ENCODE measurements around the gene CAD. TPM values are rescaled to one million over a fixed set of nuclear protein-coding genes. Genes with fewer than 3 reads are reported as not detected.

Gene CAD
- total and polyA plus RNA-seq, 2 of the 4 experiments (the other 2 are of a cell fraction), result 12.9 to 38.7 TPM

GRCh38 chr2:27186613-27187345 lies 30.4 kb upstream of the CAD start:
- H3K79me1 ChIP-seq (ENCODE audit: low read depth in 1 of 2, low read length in 2 of 2), result no peaks in the 10 kb centered on the region
- in situ Hi-C loops (cut with MboI; ENCODE audit: low sequenced_read_pairs) (no loop called here), dilution Hi-C loops (cut with HindIII; ENCODE audit: low sequenced_read_pairs, unreplicated experiment) (no loop called here), intact Hi-C loops (cut with micrococcal nuclease) (loop anchor here (5.0 kb wide), 1 partner anchor 224 kb away; no protein-coding TSS in a partner anchor)
- no peak overlapping the region for H3K18ac ChIP-seq (ENCODE audit: low read depth, low read length)
- no peak overlapping the region for H3K9ac ChIP-seq (ENCODE audit: low read depth, low read length)
- no peak overlapping the region; the same call in 1 of the 2 replicates for H2BK20ac ChIP-seq (ENCODE audit: low read depth, low read length)
- no peak overlapping the region for H3K14ac ChIP-seq (replicated peaks; ENCODE audit: low read depth, low read length)
- H3K9me1 ChIP-seq (ENCODE audit: insufficient read depth, low read length), result no peaks in the 10 kb centered on the region
- ChIA-PET CTCF (interaction anchor here (1.0 kb wide), 1 partner anchor 17 kb away, joined by 3 read pairs; no protein-coding TSS in a partner anchor), POLR2A (ENCODE audit: unreplicated experiment) (no interaction called here)
- H3K4ac ChIP-seq (ENCODE audit: low read depth, low read length), result no peak overlapping the region
- H2BK15ac ChIP-seq (ENCODE audit: low read depth, low read length), result no peak overlapping the region
- no peak overlapping the region for H3K4me2 ChIP-seq (ENCODE audit: low read depth, low read length)
- no peak overlapping the region for H4K8ac ChIP-seq (ENCODE audit: low read depth in 2 of 2, low read length in 2 of 2)
- no peak for DNase-seq
- H4K20me1 ChIP-seq (ENCODE audit: insufficient read depth, low read length), result no peaks in the 10 kb centered on the region
- no peak overlapping the region for H3K27ac ChIP-seq (ENCODE audit: insufficient read depth, low read length)
- WGBS, 2 experiments (ENCODE audit: extremely low coverage in 2 of 2, insufficient read length in 1 of 2), result 80% methylated on average over 1 of the region's 6 CpGs; no CpG with 5 or more reads in 1 of the 2 experiments
- no peak overlapping the region for H4K91ac ChIP-seq (ENCODE audit: insufficient read depth, low read depth, low read length)
- no peak overlapping the region for H2BK5ac ChIP-seq (ENCODE audit: low read depth, low read length, poor library complexity, severe bottlenecking)
- no peak overlapping the region for H2AK5ac ChIP-seq (ENCODE audit: low read depth, low read length)
- H4K5ac ChIP-seq (ENCODE audit: low read depth, low read length), result no peak overlapping the region
- BruUV-seq (replicated peaks), result no TSS peak
- H3K36me3 ChIP-seq (ENCODE audit: control insufficient read depth, insufficient read depth, low read length), result no peaks in the 10 kb centered on the region
- H2AFZ ChIP-seq (replicated peaks; ENCODE audit: low read length, poor library complexity), result no peak overlapping the region
- H2AK9ac ChIP-seq (replicated peaks; ENCODE audit: low read depth, low read length, poor library complexity), result no peak overlapping the region
- H3K56ac ChIP-seq (ENCODE audit: extremely low read depth, insufficient read depth, low read length), result no peak overlapping the region
- H2BK120ac ChIP-seq (ENCODE audit: low read depth, low read length), result no peak overlapping the region
- H3K23ac ChIP-seq (ENCODE audit: low read depth, low read length), result no peak overlapping the region
- H3K4me1 ChIP-seq (ENCODE audit: control insufficient read depth, insufficient read depth, low read length), result peaks cover 13% of the 10 kb centered on the region
- peaks cover 2% of the 10 kb centered on the region; the same call in 1 of the 2 replicates for H3K9me3 ChIP-seq (ENCODE audit: control insufficient read depth, insufficient read depth, low read length)
- no peak for ATAC-seq (ENCODE audit: low read depth)
- peaks cover 20% of the 10 kb centered on the region for H3K27me3 ChIP-seq (ENCODE audit: control insufficient read depth, insufficient read depth, low read length)
- H3K4me3 ChIP-seq (ENCODE audit: insufficient read depth, low read depth, low read length), result no peak overlapping the region
- TF ChIP-seq USF2 (IDR thresholded peaks at IDR 0.05; ENCODE audit: low read depth, low read length), result no peak
- no peak for TF ChIP-seq BHLHE40 (IDR thresholded peaks at IDR 0.05; ENCODE audit: low read depth, low read length)
- no peak for TF ChIP-seq RCOR1 (IDR thresholded peaks at IDR 0.05; ENCODE audit: insufficient replicate concordance, low read length)
- TF ChIP-seq CTCF (conservative IDR thresholded peaks at IDR 0.05; ENCODE audit: low read depth, low read length), result no peak
- no peak for TF ChIP-seq CEBPB (IDR thresholded peaks at IDR 0.05; ENCODE audit: low read depth, low read length)
- no peak for TF ChIP-seq FOS (IDR thresholded peaks at IDR 0.05; ENCODE audit: low read depth, low read length)
- no peak for TF ChIP-seq MAZ (IDR thresholded peaks at IDR 0.05; ENCODE audit: borderline replicate concordance, low read depth, low read length)
- no peak for TF ChIP-seq MXI1 (IDR thresholded peaks at IDR 0.05; ENCODE audit: borderline replicate concordance, low read depth, low read length)
- no peak for TF ChIP-seq MAFK (IDR thresholded peaks at IDR 0.05; ENCODE audit: low read depth, low read length)
- TF ChIP-seq RFX5 (IDR thresholded peaks at IDR 0.05; ENCODE audit: low read depth, low read length), result no peak
- no peak for TF ChIP-seq POLR2A (IDR thresholded peaks at IDR 0.05; ENCODE audit: low read depth, low read length)
- TF ChIP-seq ELK1 (IDR thresholded peaks at IDR 0.05; ENCODE audit: borderline replicate concordance, low read depth, low read length), result no peak
- no peak for TF ChIP-seq RAD21 (IDR thresholded peaks at IDR 0.05; ENCODE audit: low read length)
- TF ChIP-seq NFE2L2 (IDR thresholded peaks at IDR 0.05; ENCODE audit: low read depth, low read length), result no peak
- no peak for TF ChIP-seq SMC3 (IDR thresholded peaks at IDR 0.05; ENCODE audit: low read depth, low read length)

Data from IMR-90 (cell line).